GM12864 (cell line): ENCODE results near the gene COLGALT1.
"Not testable (repeated sequence)": the region's sequence is repeated elsewhere in the genome, so short reads cannot be mapped to it uniquely, and the experiment has no call there.

ENCODE experiments used
- DNase-seq: peaks from one replicate; pipeline ENCODE4 v3.0.0-alpha.2; 2011; ENCODE audit warnings: low read depth
- H3K4me3 ChIP-seq: 2 replicates; pipeline ENCODE4 v1.5.1; 2011; ENCODE audit warnings: mild to moderate bottlenecking, low read depth, low read length, control low read depth
- TF ChIP-seq, protein P1 (sequence below): IDR thresholded peaks from 2 replicates; pipeline ENCODE4 v1.5.1; 2011; ENCODE audit warnings: low read depth, mild to moderate bottlenecking, moderate library complexity, low read length, control low read depth, inconsistent platforms; ENCODE audit errors: missing control alignments

Gene COLGALT1

DNA sequence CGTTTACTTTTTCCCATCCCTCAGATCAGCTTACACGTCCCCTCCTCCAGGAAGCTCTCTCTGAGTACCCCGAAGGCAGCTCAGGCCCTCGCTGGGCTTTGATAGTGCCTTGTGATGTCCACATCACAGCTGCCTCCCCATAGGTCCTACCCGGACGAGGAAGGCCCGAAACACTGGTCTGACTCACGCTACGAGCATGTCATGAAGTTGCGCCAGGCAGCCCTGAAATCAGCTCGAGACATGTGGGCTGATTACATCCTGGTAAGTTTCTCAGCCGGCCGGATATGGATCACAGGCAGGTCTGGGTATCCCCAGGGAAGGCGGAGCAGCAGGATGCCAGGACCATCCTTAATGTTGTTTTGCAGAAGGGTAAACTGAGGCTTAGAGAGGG is 4.8 kb downstream of the COLGALT1 start:
- no peak overlapping the region for H3K4me3 ChIP-seq
- TF ChIP-seq, protein P1, sequence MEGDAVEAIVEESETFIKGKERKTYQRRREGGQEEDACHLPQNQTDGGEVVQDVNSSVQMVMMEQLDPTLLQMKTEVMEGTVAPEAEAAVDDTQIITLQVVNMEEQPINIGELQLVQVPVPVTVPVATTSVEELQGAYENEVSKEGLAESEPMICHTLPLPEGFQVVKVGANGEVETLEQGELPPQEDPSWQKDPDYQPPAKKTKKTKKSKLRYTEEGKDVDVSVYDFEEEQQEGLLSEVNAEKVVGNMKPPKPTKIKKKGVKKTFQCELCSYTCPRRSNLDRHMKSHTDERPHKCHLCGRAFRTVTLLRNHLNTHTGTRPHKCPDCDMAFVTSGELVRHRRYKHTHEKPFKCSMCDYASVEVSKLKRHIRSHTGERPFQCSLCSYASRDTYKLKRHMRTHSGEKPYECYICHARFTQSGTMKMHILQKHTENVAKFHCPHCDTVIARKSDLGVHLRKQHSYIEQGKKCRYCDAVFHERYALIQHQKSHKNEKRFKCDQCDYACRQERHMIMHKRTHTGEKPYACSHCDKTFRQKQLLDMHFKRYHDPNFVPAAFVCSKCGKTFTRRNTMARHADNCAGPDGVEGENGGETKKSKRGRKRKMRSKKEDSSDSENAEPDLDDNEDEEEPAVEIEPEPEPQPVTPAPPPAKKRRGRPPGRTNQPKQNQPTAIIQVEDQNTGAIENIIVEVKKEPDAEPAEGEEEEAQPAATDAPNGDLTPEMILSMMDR, result no peak
- DNase-seq, result no peak

DNA sequence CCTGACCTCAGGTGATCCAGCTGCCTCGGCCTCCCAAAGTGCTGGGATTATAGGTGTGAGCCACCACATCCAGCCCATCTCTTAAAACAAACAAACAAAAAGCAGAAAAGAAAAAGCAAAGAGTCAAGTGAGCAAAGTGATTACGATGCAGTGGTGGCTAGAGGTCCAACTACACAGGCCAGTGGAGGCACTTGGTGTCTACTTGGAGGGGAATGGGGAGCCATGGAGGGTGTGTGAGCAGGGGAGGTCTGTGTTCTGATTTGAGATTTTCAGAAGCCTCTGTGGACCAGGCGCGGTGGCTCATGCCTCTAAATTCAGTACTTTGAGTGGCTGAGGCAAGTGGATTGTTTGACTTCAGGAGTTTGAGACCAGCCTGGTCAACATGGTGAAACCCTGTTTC is 6.6 kb downstream of the COLGALT1 start:
- TF ChIP-seq, protein P1, result no peak
- H3K4me3 ChIP-seq, result no peak overlapping the region
- no peak for DNase-seq

DNA sequence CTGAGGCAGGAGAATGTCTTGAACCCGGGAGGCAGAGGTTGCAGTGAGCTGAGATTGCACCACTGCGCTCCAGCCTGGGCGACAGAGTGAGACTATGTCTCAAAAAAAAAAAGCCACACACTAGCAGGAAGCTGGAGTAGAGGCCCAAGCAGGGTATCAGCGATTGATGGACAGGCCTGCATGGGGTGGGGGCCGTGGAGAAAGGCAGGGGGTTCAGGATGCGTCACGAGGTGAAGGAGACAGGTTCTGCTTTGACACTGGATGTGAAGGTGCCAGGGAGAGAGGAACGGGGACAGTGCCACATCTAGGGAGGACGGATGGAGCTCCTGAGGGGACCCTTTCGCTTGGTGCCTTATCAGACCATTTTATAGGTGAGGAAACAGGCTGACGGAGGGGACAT is 7.1 kb downstream of the COLGALT1 start:
- H3K4me3 ChIP-seq, result no peak overlapping the region
- DNase-seq, result no peak
- TF ChIP-seq, protein P1, result no peak

DNA sequence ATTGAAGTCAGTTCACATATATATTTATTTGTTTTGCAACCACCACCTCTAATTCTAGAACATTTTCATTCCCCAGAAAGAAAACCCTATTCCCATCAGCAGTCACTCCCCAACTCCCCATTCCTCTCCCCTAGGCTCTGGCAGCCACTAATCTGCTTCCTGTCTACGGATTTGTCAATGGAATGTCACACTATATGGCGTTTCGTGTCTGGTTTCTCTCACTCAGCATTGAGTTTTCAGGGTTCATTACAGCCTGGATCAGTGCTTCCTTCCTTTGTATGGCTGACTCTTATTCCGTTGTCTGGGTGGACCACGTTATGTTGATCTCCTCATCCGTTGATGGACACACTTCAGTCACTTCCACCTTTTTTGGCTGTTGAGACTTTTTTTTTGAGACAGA is 9.3 kb downstream of the COLGALT1 start:
- no peak for DNase-seq
- no peak overlapping the region for H3K4me3 ChIP-seq
- TF ChIP-seq, protein P1, result no peak

GRCh38 chr19:17565611-17566010 is 10.2 kb downstream of the COLGALT1 start:
- H3K4me3 ChIP-seq, result no peak overlapping the region
- DNase-seq, result no peak
- TF ChIP-seq, protein P1, result no peak

- TF ChIP-seq, protein P1, result no peak
- no peak for DNase-seq
- no peak overlapping the region for H3K4me3 ChIP-seq
Observed at GRCh38 chr19:17567940-17568339, 12.5 kb downstream of the COLGALT1 start.

- not testable (repeated sequence) for H3K4me3 ChIP-seq, DNase-seq
Observed at GRCh38 chr19:17570291-17570690, 14.8 kb downstream of the COLGALT1 start.

DNA sequence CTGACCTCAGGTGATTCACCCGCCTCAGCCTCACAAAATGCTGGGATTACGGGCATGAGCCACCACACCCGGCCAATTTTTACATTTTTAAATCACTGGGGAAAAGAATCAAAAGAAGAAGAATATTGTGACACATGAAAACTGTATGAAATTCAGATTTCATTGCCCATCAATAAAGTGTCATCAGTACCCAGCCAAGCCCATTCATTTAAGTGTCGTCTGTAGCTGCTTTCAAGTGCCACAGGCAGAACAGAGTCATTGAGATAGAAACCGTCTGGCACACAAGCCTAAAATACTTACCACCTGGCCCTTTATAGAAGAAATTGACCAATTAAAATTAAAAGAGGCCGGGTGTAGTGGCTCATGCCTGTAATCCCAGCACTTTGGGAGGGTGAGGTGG is 15.3 kb downstream of the COLGALT1 start:
- no peak overlapping the region for H3K4me3 ChIP-seq
- DNase-seq, result no peak
- TF ChIP-seq, protein P1, result no peak
